ENCODE results near the gene OR52E1. TPM values are rescaled to one million over a fixed set of nuclear protein-coding genes. Genes with fewer than 3 reads are reported as not detected.
A peak's percentile ranks its signal among the peaks of the same experiment; 100 is the strongest.

OR52E1 gene
- total RNA-seq (2014; rRNA removed; shearing (Covaris generic)) = not detected in 2 replicates

- no peak for DNase-seq (ENCODE audit: low read depth)
Observed at GRCh38 chr11:5069272-5069671, at the start of gene OR52E1. Gene OR52E1 (plus strand): TSS chr11:5069572.

GRCh38 chr11:5021996-5022395 lies 47.4 kb upstream of the OR52E1 start:
- no peak for DNase-seq (ENCODE audit: low read depth)

GRCh38 chr11:5036669-5037068 lies 32.7 kb upstream of the OR52E1 start:
- no peak for DNase-seq (ENCODE audit: low read depth)

- no peak for DNase-seq (ENCODE audit: low read depth)
Observed at GRCh38 chr11:5037926-5038325, 31.4 kb upstream of the OR52E1 start.

- DNase-seq (ENCODE audit: low read depth) = no peak
Observed at GRCh38 chr11:5038341-5038740, 31.0 kb upstream of the OR52E1 start.

- no peak for DNase-seq (ENCODE audit: low read depth)
Observed at GRCh38 chr11:5040876-5041275, 28.5 kb upstream of the OR52E1 start.

- no peak for DNase-seq (ENCODE audit: low read depth)
Observed at GRCh38 chr11:5042091-5042490, 27.3 kb upstream of the OR52E1 start.

GRCh38 chr11:5043380-5043779 lies 26.0 kb upstream of the OR52E1 start:
- no peak for DNase-seq (ENCODE audit: low read depth)

- no peak for DNase-seq (ENCODE audit: low read depth)
Observed at GRCh38 chr11:5046226-5046625, 23.1 kb upstream of the OR52E1 start, which contains the start of gene OR52J3. Gene OR52J3 (plus strand): TSS chr11:5046526. CDS start chr11:5046526, 0 bp downstream.

- no peak for DNase-seq (ENCODE audit: low read depth)
Observed at GRCh38 chr11:5046754-5047330, 22.5 kb upstream of the OR52E1 start.

- DNase-seq (ENCODE audit: low read depth) = peak; percentile 17
Observed at GRCh38 chr11:5058679-5059078, 10.7 kb upstream of the OR52E1 start.

- DNase-seq (ENCODE audit: low read depth) = no peak
Observed at GRCh38 chr11:5059391-5059790, 10.0 kb upstream of the OR52E1 start, which contains the start of gene OR52E2. Gene OR52E2 (minus strand): TSS chr11:5059627. CDS start chr11:5059627, 0 bp downstream.

- DNase-seq (ENCODE audit: low read depth) = no peak
Observed at GRCh38 chr11:5065027-5065426, 4.3 kb upstream of the OR52E1 start.

GRCh38 chr11:5071799-5072198 lies 2.4 kb downstream of the OR52E1 start:
- DNase-seq (ENCODE audit: low read depth) = no peak

GRCh38 chr11:5081405-5081804 lies 12.0 kb downstream of the OR52E1 start:
- DNase-seq (ENCODE audit: low read depth) = no peak

- no peak for DNase-seq (ENCODE audit: low read depth)
Observed at GRCh38 chr11:5083602-5084001, 14.2 kb downstream of the OR52E1 start.

- DNase-seq (ENCODE audit: low read depth) = no peak
Observed at GRCh38 chr11:5088556-5088955, 19.2 kb downstream of the OR52E1 start.

- DNase-seq (ENCODE audit: low read depth) = no peak
Observed at GRCh38 chr11:5090668-5091067, 21.3 kb downstream of the OR52E1 start.

GRCh38 chr11:5092821-5093585 lies 23.6 kb downstream of the OR52E1 start:
- peak; percentile 60 for DNase-seq (ENCODE audit: low read depth)

GRCh38 chr11:5096011-5096410 lies 26.6 kb downstream of the OR52E1 start:
- no peak for DNase-seq (ENCODE audit: low read depth)

- DNase-seq (ENCODE audit: low read depth) = no peak
Observed at GRCh38 chr11:5102246-5102645, 32.9 kb downstream of the OR52E1 start.

- no peak for DNase-seq (ENCODE audit: low read depth)
Observed at GRCh38 chr11:5103066-5103465, 33.7 kb downstream of the OR52E1 start.

GRCh38 chr11:5107285-5107684 lies 37.9 kb downstream of the OR52E1 start:
- DNase-seq (ENCODE audit: low read depth) = no peak

Measured in RPMI7951 (cell line).